Thymus (tissue), 11 donors: ENCODE measurements around the gene MCAT. TPM values are rescaled to one million over a fixed set of nuclear protein-coding genes. Genes with fewer than 3 reads are reported as not detected.

Experiments
- DNase-seq, 9 donors: peaks; one replicate each; pipeline ENCODE4 v3.0.0-alpha.2; 2013; ENCODE audit warnings: low spot score in 9 of 9, low read depth in 6 of 9, missing footprints in 1 of 9
- H3K27ac ChIP-seq, 2 donors: one replicate each; pipeline ENCODE4 v1.5.1; 2013; ENCODE audit warnings: control low read depth in 1 of 2, low read depth in 1 of 2, low read length in 1 of 2, mild to moderate bottlenecking in 1 of 2, moderate library complexity in 1 of 2
- H3K27me3 ChIP-seq, 2 donors: one replicate each; pipeline ENCODE4 v1.5.1; 2013; ENCODE audit warnings: low read length in 1 of 2; ENCODE audit not compliant: control insufficient read depth in 2 of 2, insufficient read depth in 1 of 2
- H3K36me3 ChIP-seq, 2 donors: one replicate each; pipeline ENCODE4 v1.5.1; 2013; ENCODE audit warnings: low read length in 1 of 2, mild to moderate bottlenecking in 1 of 2, moderate library complexity in 1 of 2; ENCODE audit not compliant: control insufficient read depth in 2 of 2, insufficient read depth in 2 of 2
- H3K4me1 ChIP-seq, 2 donors: one replicate each; pipeline ENCODE4 v1.5.1; 2013; ENCODE audit warnings: low read length in 2 of 2; ENCODE audit not compliant: control insufficient read depth in 2 of 2, insufficient read depth in 2 of 2
- H3K4me3 ChIP-seq, 2 donors: one replicate each; pipeline ENCODE4 v1.5.1; 2013; ENCODE audit warnings: low read length in 2 of 2, control low read depth in 1 of 2, mild to moderate bottlenecking in 1 of 2
- H3K9me3 ChIP-seq, 2 donors: one replicate each; pipeline ENCODE4 v1.5.1; 2013; ENCODE audit warnings: low read length in 1 of 2, mild to moderate bottlenecking in 1 of 2; ENCODE audit not compliant: control insufficient read depth in 2 of 2, insufficient read depth in 1 of 2
- WGBS: extraction: QIAGEN DNeasy Blood & Tissue Kit; methylation state at CpG from one replicate; pipeline ENCODE4 v1.1.7; 2013; 5-methylcytosine and 5-hydroxymethylcytosine counted together
- polyA plus RNA-seq: library from polyadenylated mRNA; stranded (reverse); fragments of 200-250 nt; gene quantifications from one replicate; pipeline ENCODE4 v1.2.3, GENCODE V29; 2013
- total RNA-seq: library from RNA; stranded (reverse); fragments of 120-200 nt; gene quantifications from one replicate; pipeline ENCODE4 v1.2.4, GENCODE V29; 2013
- donor health status: healthy.

Gene MCAT
- total and polyA plus RNA-seq, 2 donors = 11.7 to 12.3 TPM

GRCh38 chr22:43085658-43086606 is 57.3 kb downstream of the MCAT start:
- Histone ChIP-seq H3K9me3 (no peaks in the 10 kb centered on the region), H3K36me3 (no peaks in the 10 kb centered on the region), H3K4me1 (peaks cover 0 to 19% of the 10 kb centered on the region in 2 donors), H3K4me3 (no peak overlapping the region), H3K27ac (no peak overlapping the region), H3K27me3 (no peaks in the 10 kb centered on the region)
- DNase-seq = no peak
- 97% methylated on average over 19 of the region's 19 CpGs for WGBS

Other genes starting within 250 kb of the MCAT start
- 27.0 TPM for gene PACSIN2, start 128.2 kb downstream of the MCAT start, total RNA-seq
- 36.0 TPM for gene PACSIN2, start 128.2 kb downstream of the MCAT start, polyA plus RNA-seq
- 10.2 TPM for gene TTLL1, start 54.0 kb downstream of the MCAT start, total RNA-seq
- 8.4 TPM for gene TTLL1, start 54.0 kb downstream of the MCAT start, polyA plus RNA-seq
- gene BIK, start 32.6 kb downstream of the MCAT start, total RNA-seq = 6.8 TPM
- gene BIK, start 32.6 kb downstream of the MCAT start, polyA plus RNA-seq = 5.5 TPM
- 32.0 TPM for gene TSPO, start 8.2 kb upstream of the MCAT start, total RNA-seq
- gene TSPO, start 8.2 kb upstream of the MCAT start, polyA plus RNA-seq = 93.2 TPM
- 14.4 TPM for gene TTLL12, start 43.7 kb upstream of the MCAT start, total RNA-seq
- gene TTLL12, start 43.7 kb upstream of the MCAT start, polyA plus RNA-seq = 16.1 TPM
- gene SCUBE1, start 200.0 kb upstream of the MCAT start, total RNA-seq = 0.52 TPM
- gene SCUBE1, start 200.0 kb upstream of the MCAT start, polyA plus RNA-seq = 0.30 TPM